Measurements from ENCODE around the gene CDHR1. TPM values are rescaled to one million over a fixed set of nuclear protein-coding genes. Genes with fewer than 3 reads are reported as not detected.

CDHR1 gene
- total RNA-seq, 4 donors from 2014 or later = 0.16 to 0.24 TPM; not detected in 2

- peak; percentile 80 for ATAC-seq (ENCODE audit: low FRiP score)
- TF ChIP-seq CTCF (IDR thresholded peaks at IDR 0.05) = peak in 2 of 3 donors; percentile 20 to 65
- DNase-seq (ENCODE audit: low spot score) = peak; percentile 58
These were observed 70.3 kb downstream of the CDHR1 start for GRCh38 chr10:84264611-84265141.

- TF ChIP-seq CTCF (IDR thresholded peaks at IDR 0.05) = no peak
- no peak for DNase-seq (ENCODE audit: low spot score)
- no peak for ATAC-seq (ENCODE audit: low FRiP score)
These were observed 71.1 kb downstream of the CDHR1 start for GRCh38 chr10:84265418-84265817.

- no peak for TF ChIP-seq CTCF (IDR thresholded peaks at IDR 0.05)
- ATAC-seq (ENCODE audit: low FRiP score) (no peak), DNase-seq (ENCODE audit: low spot score) (no peak)
These were observed 73.3 kb downstream of the CDHR1 start for GRCh38 chr10:84267503-84268126.

GRCh38 chr10:84269162-84269561, 74.8 kb downstream of the CDHR1 start:
- no peak for TF ChIP-seq CTCF (IDR thresholded peaks at IDR 0.05)
- DNase-seq (ENCODE audit: low spot score) = no peak
- no peak for ATAC-seq (ENCODE audit: low FRiP score)

Other genes starting within 250 kb of the CDHR1 start
- 100 to 1,000 TPM; 110 to 165 (median 149) TPM for gene GHITM, start 55.0 kb upstream of the CDHR1 start, total RNA-seq
- not detected for gene GPR15LG, start 20.7 kb upstream of the CDHR1 start, total RNA-seq
- gene LRIT2, start 31.0 kb downstream of the CDHR1 start, total RNA-seq = not detected
- gene LRIT1, start 47.0 kb downstream of the CDHR1 start, total RNA-seq = not detected
- 1 to 10 TPM in 3 of 4 donors, not detected in 1; 1.5 to 3.3 (median 2.8) TPM for gene RGR, start 50.5 kb downstream of the CDHR1 start, total RNA-seq
- 10 to 100 TPM; 41.2 to 61.9 (median 47.7) TPM for gene CCSER2, start 134.1 kb downstream of the CDHR1 start, total RNA-seq

All from omental fat pad (tissue), 4 donors.